ENCODE measurements around the gene WDR4.
"Not testable (repeated sequence)": the region's sequence is repeated elsewhere in the genome, so short reads cannot be mapped to it uniquely, and the experiment has no call there.

Gene WDR4

GRCh38 chr21:42847051-42847707 is 32.2 kb downstream of the WDR4 start:
- Histone ChIP-seq H3K27me3 (ENCODE audit: insufficient read depth, low read length) (no peaks in the 10 kb centered on the region), H2AFZ (ENCODE audit: low read depth, low read length) (no peak overlapping the region), H3K4me1 (ENCODE audit: insufficient read depth, low read length) (peaks cover 4% of the 10 kb centered on the region), H3K36me3 (ENCODE audit: insufficient read depth, low read length) (peaks cover 58% of the 10 kb centered on the region), H3K9me3 (ENCODE audit: low read length) (no peaks in the 10 kb centered on the region), H3K4me3 (ENCODE audit: low read length) (no peak overlapping the region)

GRCh38 chr21:42846221-42846620 is 33.1 kb downstream of the WDR4 start:
- no peak overlapping the region for H3K4me3 ChIP-seq (ENCODE audit: low read length)
- peaks cover 54% of the 10 kb centered on the region for H3K36me3 ChIP-seq (ENCODE audit: insufficient read depth, low read length)
- no peak overlapping the region for H2AFZ ChIP-seq (ENCODE audit: low read depth, low read length)
- H3K27me3 ChIP-seq (ENCODE audit: insufficient read depth, low read length), result no peaks in the 10 kb centered on the region
- H3K4me1 ChIP-seq (ENCODE audit: insufficient read depth, low read length), result peaks cover 4% of the 10 kb centered on the region
- H3K9me3 ChIP-seq (ENCODE audit: low read length), result no peaks in the 10 kb centered on the region

GRCh38 chr21:42845296-42845965 is 33.9 kb downstream of the WDR4 start:
- Histone ChIP-seq H3K4me1 (ENCODE audit: insufficient read depth, low read length) (peaks cover 4% of the 10 kb centered on the region), H3K27me3 (ENCODE audit: insufficient read depth, low read length) (no peaks in the 10 kb centered on the region), H3K36me3 (ENCODE audit: insufficient read depth, low read length) (peaks cover 55% of the 10 kb centered on the region), H3K9me3 (ENCODE audit: low read length) (no peaks in the 10 kb centered on the region), H3K4me3 (ENCODE audit: low read length) (no peak overlapping the region), H2AFZ (ENCODE audit: low read depth, low read length) (no peak overlapping the region)

- H3K4me3 ChIP-seq (ENCODE audit: low read length), result no peak overlapping the region
- peaks cover 51% of the 10 kb centered on the region for H3K36me3 ChIP-seq (ENCODE audit: insufficient read depth, low read length)
- H2AFZ ChIP-seq (ENCODE audit: low read depth, low read length), result no peak overlapping the region
- no peaks in the 10 kb centered on the region for H3K27me3 ChIP-seq (ENCODE audit: insufficient read depth, low read length)
- H3K9me3 ChIP-seq (ENCODE audit: low read length), result no peaks in the 10 kb centered on the region
- H3K4me1 ChIP-seq (ENCODE audit: insufficient read depth, low read length), result peaks cover 4% of the 10 kb centered on the region
These were observed 34.8 kb downstream of the WDR4 start for GRCh38 chr21:42844411-42845113.

- H3K36me3 ChIP-seq (ENCODE audit: insufficient read depth, low read length), result peaks cover 43% of the 10 kb centered on the region
- H3K9me3 ChIP-seq (ENCODE audit: low read length), result no peaks in the 10 kb centered on the region
- H2AFZ ChIP-seq (ENCODE audit: low read depth, low read length), result no peak overlapping the region
- H3K4me3 ChIP-seq (ENCODE audit: low read length), result no peak overlapping the region
- peaks cover 4% of the 10 kb centered on the region for H3K4me1 ChIP-seq (ENCODE audit: insufficient read depth, low read length)
- H3K27me3 ChIP-seq (ENCODE audit: insufficient read depth, low read length), result no peaks in the 10 kb centered on the region
These were observed 36.3 kb downstream of the WDR4 start for GRCh38 chr21:42843056-42843455.

GRCh38 chr21:42841916-42842655 is 37.3 kb downstream of the WDR4 start:
- not testable (repeated sequence) for H3K4me1 ChIP-seq (ENCODE audit: insufficient read depth, low read length); H2AFZ ChIP-seq (ENCODE audit: low read depth, low read length); H3K27me3 ChIP-seq (ENCODE audit: insufficient read depth, low read length); H3K9me3 ChIP-seq (ENCODE audit: low read length); H3K4me3 ChIP-seq (ENCODE audit: low read length)
- peaks cover 39% of the 10 kb centered on the region for H3K36me3 ChIP-seq (ENCODE audit: insufficient read depth, low read length)

- peaks cover 4% of the 10 kb centered on the region for H3K4me1 ChIP-seq (ENCODE audit: insufficient read depth, low read length)
- no peaks in the 10 kb centered on the region for H3K9me3 ChIP-seq (ENCODE audit: low read length)
- peaks cover 34% of the 10 kb centered on the region for H3K36me3 ChIP-seq (ENCODE audit: insufficient read depth, low read length)
- H3K27me3 ChIP-seq (ENCODE audit: insufficient read depth, low read length), result no peaks in the 10 kb centered on the region
- no peak overlapping the region for H2AFZ ChIP-seq (ENCODE audit: low read depth, low read length)
- H3K4me3 ChIP-seq (ENCODE audit: low read length), result no peak overlapping the region
These were observed 38.0 kb downstream of the WDR4 start for GRCh38 chr21:42841156-42841915.

- H3K36me3 ChIP-seq (ENCODE audit: insufficient read depth, low read length), result peaks cover 31% of the 10 kb centered on the region
These were observed 38.8 kb downstream of the WDR4 start for GRCh38 chr21:42840411-42841155.

GRCh38 chr21:42839271-42840231 is 39.8 kb downstream of the WDR4 start:
- no peaks in the 10 kb centered on the region for H3K27me3 ChIP-seq (ENCODE audit: insufficient read depth, low read length)
- no peak overlapping the region for H3K4me3 ChIP-seq (ENCODE audit: low read length)
- no peak overlapping the region for H2AFZ ChIP-seq (ENCODE audit: low read depth, low read length)
- H3K36me3 ChIP-seq (ENCODE audit: insufficient read depth, low read length), result peaks cover 23% of the 10 kb centered on the region
- H3K9me3 ChIP-seq (ENCODE audit: low read length), result no peaks in the 10 kb centered on the region
- no peaks in the 10 kb centered on the region for H3K4me1 ChIP-seq (ENCODE audit: insufficient read depth, low read length)

More at GRCh38 chr21:42840411-42841155, 38.8 kb downstream of the WDR4 start:
- peaks cover 4% of the 10 kb centered on the region for H3K4me1 ChIP-seq (ENCODE audit: insufficient read depth, low read length)
- H3K4me3 ChIP-seq (ENCODE audit: low read length), result no peak overlapping the region
- no peaks in the 10 kb centered on the region for H3K9me3 ChIP-seq (ENCODE audit: low read length)
- H2AFZ ChIP-seq (ENCODE audit: low read depth, low read length), result no peak overlapping the region
- H3K27me3 ChIP-seq (ENCODE audit: insufficient read depth, low read length), result no peaks in the 10 kb centered on the region

- not testable (repeated sequence) for H2AFZ ChIP-seq (ENCODE audit: low read depth, low read length); H3K27me3 ChIP-seq (ENCODE audit: insufficient read depth, low read length); H3K4me3 ChIP-seq (ENCODE audit: low read length); H3K4me1 ChIP-seq (ENCODE audit: insufficient read depth, low read length); H3K9me3 ChIP-seq (ENCODE audit: low read length)
- H3K36me3 ChIP-seq (ENCODE audit: insufficient read depth, low read length), result peaks cover 20% of the 10 kb centered on the region
These were observed 41.1 kb downstream of the WDR4 start for GRCh38 chr21:42838212-42838690.
